GM23338 (cell line): ENCODE data around the gene DNAJC1. TPM values are rescaled to one million over a fixed set of nuclear protein-coding genes. Genes with fewer than 3 reads are reported as not detected.

Experiments used
- ATAC-seq: fragments of 200-7000 bp; cut with Tn5 transposase; 3 replicates; pipeline ENCODE4 v1.9.1; 2020
- DNase-seq: peaks from one replicate; pipeline ENCODE4 v3.0.0-alpha.2; 2015; ENCODE audit warnings: low spot score
- H2AFZ ChIP-seq: fragments of 200-600 bp; sonication (generic); 2 replicates; pipeline ENCODE4 v1.8.0; 2016; ENCODE audit warnings: antibody characterized with exemption, mild to moderate bottlenecking, moderate library complexity
- H3F3A ChIP-seq: fragments of 200-600 bp; sonication (generic); replicated peaks from 2 replicates; pipeline ENCODE4 v1.8.0; 2017; ENCODE audit warnings: antibody characterized with exemption, mixed run types, low read depth
- H3K27ac ChIP-seq: fragments of 200-600 bp; sonication (generic); 2 replicates; pipeline ENCODE4 v1.6.1; 2016; ENCODE audit warnings: low read depth
- H3K27me3 ChIP-seq: fragments of 200-600 bp; sonication (generic); 2 replicates; pipeline ENCODE4 v1.8.0; 2016; ENCODE audit warnings: mild to moderate bottlenecking, mixed run types, moderate library complexity; ENCODE audit not compliant: insufficient read depth
- H3K36me3 ChIP-seq: fragments of 200-600 bp; sonication (generic); 2 replicates; pipeline ENCODE4 v1.8.0; 2016; ENCODE audit warnings: mild to moderate bottlenecking; ENCODE audit not compliant: insufficient read depth
- H3K4me1 ChIP-seq: fragments of 200-600 bp; sonication (generic); 2 replicates; pipeline ENCODE4 v1.8.0; 2016; ENCODE audit warnings: mild to moderate bottlenecking, moderate library complexity; ENCODE audit not compliant: insufficient read depth
- H3K4me2 ChIP-seq: fragments of 200-600 bp; sonication (generic); 2 replicates; pipeline ENCODE4 v1.7.1; 2017; ENCODE audit warnings: mixed run types
- H3K4me3 ChIP-seq: fragments of 200-600 bp; sonication (generic); 2 replicates; pipeline ENCODE4 v1.6.1; 2016; ENCODE audit warnings: mixed run types
- H3K79me2 ChIP-seq: fragments of 200-600 bp; sonication (generic); replicated peaks from 2 replicates; pipeline ENCODE4 v1.8.0; 2017; ENCODE audit warnings: mild to moderate bottlenecking; ENCODE audit not compliant: insufficient read depth
- H3K9me2 ChIP-seq: fragments of 200-600 bp; sonication (generic); 2 replicates; pipeline ENCODE4 v1.8.0; 2017; ENCODE audit not compliant: insufficient read depth
- H4K20me1 ChIP-seq: fragments of 200-600 bp; sonication (generic); replicated peaks from 2 replicates; pipeline ENCODE4 v1.8.0; 2017; ENCODE audit warnings: mild to moderate bottlenecking; ENCODE audit not compliant: insufficient read depth
- H3K27ac Mint-ChIP-seq: 2 replicates; pipeline ENCODE4 v1.8.0; 2020; ENCODE audit warnings: inconsistent platforms, mild to moderate bottlenecking, moderate library complexity, mixed read lengths
- H3K27me3 Mint-ChIP-seq: 3 replicates; pipeline ENCODE4 v1.8.0; 2022; ENCODE audit warnings: low read depth, mild to moderate bottlenecking, moderate library complexity, mixed read lengths, inconsistent platforms; ENCODE audit not compliant: insufficient read depth, poor library complexity
- H3K36me3 Mint-ChIP-seq: 3 replicates; pipeline ENCODE4 v1.8.0; 2021; ENCODE audit warnings: low read depth, mild to moderate bottlenecking, inconsistent platforms, moderate library complexity, mixed read lengths
- H3K4me1 Mint-ChIP-seq: 3 replicates; pipeline ENCODE4 v1.8.0; 2020; ENCODE audit warnings: mild to moderate bottlenecking, inconsistent platforms, mixed read lengths
- H3K4me3 Mint-ChIP-seq: 3 replicates; pipeline ENCODE4 v1.8.0; 2021; ENCODE audit warnings: moderate library complexity, mild to moderate bottlenecking, inconsistent platforms, mixed read lengths
- H3K9me3 Mint-ChIP-seq: 3 replicates; pipeline ENCODE4 v1.8.0; 2020; ENCODE audit warnings: moderate library complexity, mild to moderate bottlenecking, inconsistent platforms, mixed read lengths
- CREB1 ChIP-seq: fragments of 250-450 bp; sonication (Bioruptor Pico); IDR thresholded peaks from 2 replicates; pipeline ENCODE4 v1.5.0; 2020; ENCODE audit warnings: low read depth, mild to moderate bottlenecking, moderate library complexity
- CTCF ChIP-seq, 2 experiments: fragments of 200-600 bp in 1 of 2; sonication (generic) in 1 of 2; conservative IDR thresholded peaks; 2 replicates each; pipeline versions ENCODE4 v1.5.1 to v1.6.1; 2016 to 2017; ENCODE audit warnings: antibody characterized with exemption in 2 of 2, low read depth in 2 of 2, mild to moderate bottlenecking in 2 of 2, moderate library complexity in 1 of 2
- ETS1 ChIP-seq: IDR thresholded peaks from 2 replicates; pipeline ENCODE4 v1.6.1; 2016; ENCODE audit warnings: antibody characterized with exemption
- EZH2 ChIP-seq: fragments of 200-600 bp; sonication (generic); IDR thresholded peaks from one replicate; pipeline ENCODE4 v1.8.0; 2017; ENCODE audit warnings: antibody characterized with exemption, mild to moderate bottlenecking, low read depth; ENCODE audit not compliant: unreplicated experiment
- EZH2phosphoT487 ChIP-seq: fragments of 200-600 bp; sonication (generic); IDR thresholded peaks from one replicate; pipeline ENCODE4 v1.8.1; 2018; ENCODE audit warnings: antibody characterized with exemption; ENCODE audit not compliant: unreplicated experiment
- JUNB ChIP-seq: IDR thresholded peaks from one replicate; pipeline ENCODE4 v1.6.1; 2016; ENCODE audit warnings: antibody characterized with exemption; ENCODE audit not compliant: unreplicated experiment
- NANOG ChIP-seq: IDR thresholded peaks from 2 replicates; pipeline ENCODE4 v1.6.1; 2016; ENCODE audit warnings: antibody characterized with exemption, borderline replicate concordance
- POLR2AphosphoS5 ChIP-seq: IDR thresholded peaks from 2 replicates; pipeline ENCODE4 v1.6.1; 2016; ENCODE audit warnings: antibody characterized with exemption, low read depth
- REST ChIP-seq: IDR thresholded peaks from one replicate; pipeline ENCODE4 v1.6.1; 2018; ENCODE audit warnings: antibody characterized with exemption; ENCODE audit not compliant: unreplicated experiment
- STAT1 ChIP-seq: IDR thresholded peaks from one replicate; pipeline ENCODE4 v1.6.1; 2016; ENCODE audit warnings: antibody characterized with exemption; ENCODE audit not compliant: unreplicated experiment
- ZNF114 ChIP-seq: fragments of 250-450 bp; sonication (Bioruptor Pico); IDR thresholded peaks from 2 replicates; pipeline ENCODE4 v1.5.0; 2020; ENCODE audit warnings: mild to moderate bottlenecking, moderate library complexity
- ZNF331 ChIP-seq: fragments of 250-450 bp; sonication (Bioruptor Pico); IDR thresholded peaks from 2 replicates; pipeline ENCODE4 v1.5.0; 2020; ENCODE audit warnings: low read depth, mild to moderate bottlenecking, moderate library complexity
- ZNF462 ChIP-seq: fragments of 250-450 bp; sonication (Bioruptor Pico); IDR thresholded peaks from 2 replicates; pipeline ENCODE4 v1.5.0; 2020; ENCODE audit warnings: mild to moderate bottlenecking, moderate library complexity
- polyA plus RNA-seq: library from polyadenylated mRNA; unstranded; fragments of >200 nt; fragmentation: Nextera tagmentation; extraction: Ambion mirVana; gene quantifications from 2 replicates; pipeline ENCODE4 v1.2.1, GENCODE V29; 2016
- total RNA-seq: library from RNA; depleted of rRNA; stranded (reverse); fragments of >200 nt; shearing (Covaris generic); gene quantifications from 2 replicates; pipeline ENCODE4 v1.2.3, GENCODE V29; 2014

The DNAJC1 gene
- total and polyA plus RNA-seq, 2 experiments from 2014 or later: 38.6 to 45.3 TPM

- Mint-ChIP-seq H3K27me3 (peaks cover 2% of the 10 kb centered on the region), H3K4me1 (peaks cover 52% of the 10 kb centered on the region), H3K9me3 (no peaks in the 10 kb centered on the region), H3K36me3 (no peaks in the 10 kb centered on the region), H3K4me3 (no peak overlapping the region), H3K27ac (peak overlapping the region; percentile 89)
- Histone ChIP-seq H3K79me2 (no peaks in the 10 kb centered on the region), H3K4me3 (0 out of 2 replicates have a peak overlapping the region, but pooled peaks have one; percentile 3), H3K36me3 (no peaks in the 10 kb centered on the region), H3K4me2 (peak overlapping the region; percentile 48), H3K27me3 (no peaks in the 10 kb centered on the region), H2AFZ (no peak overlapping the region), H4K20me1 (no peaks in the 10 kb centered on the region), H3K4me1 (peaks cover 28% of the 10 kb centered on the region), H3K9me2 (no peaks in the 10 kb centered on the region), H3F3A (no peaks in the 10 kb centered on the region), H3K27ac (no peak overlapping the region; the same call in 1 of the 2 replicates)
- DNase-seq: peak; percentile 41
- ATAC-seq: peak; percentile 64
- TF ChIP-seq ETS1: no peak
- no peak for TF ChIP-seq ZNF462 (CRISPR knock-in tag)
- TF ChIP-seq ZNF114 (CRISPR knock-in tag): no peak
- TF ChIP-seq NANOG: no peak
- TF ChIP-seq STAT1: no peak
- no peak for TF ChIP-seq EZH2
- no peak for TF ChIP-seq POLR2AphosphoS5
- no peak for TF ChIP-seq CREB1 (CRISPR knock-in tag)
- TF ChIP-seq EZH2phosphoT487: no peak
- TF ChIP-seq REST: no peak
- TF ChIP-seq CTCF (conservative IDR thresholded peaks at IDR 0.05; ENCODE audit: low read depth in 2 of 2): no peak
- no peak for TF ChIP-seq ZNF331
- no peak for TF ChIP-seq JUNB
These were observed 25.2 kb downstream of the DNAJC1 start for GRCh38 chr10:21978191-21978862.
